Psoas muscle (tissue), 8 donors: ENCODE measurements around the gene PEX26. TPM values are rescaled to one million over a fixed set of nuclear protein-coding genes. Genes with fewer than 3 reads are reported as not detected.

Source experiments
- ATAC-seq, 4 donors: fragments of 200-7000 bp; cut with Tn5 transposase; one replicate each; pipeline ENCODE4 v1.9.1; 2020; ENCODE audit warnings: moderate library complexity in 3 of 4, mild to moderate bottlenecking in 2 of 4
- DNase-seq, 2 donors: peaks; one replicate each; pipeline ENCODE4 v3.0.0-alpha.2; 2020
- H3K27ac ChIP-seq: fragments of 200-600 bp; one replicate; pipeline ENCODE4 v1.8.0; 2022
- H3K27me3 ChIP-seq, 3 donors: fragments of 200-600 bp in 1 of 3; one replicate each; pipeline versions ENCODE4 v1.6.1 to v1.8.0; 2013 to 2022; ENCODE audit warnings: low read length in 2 of 3, mild to moderate bottlenecking in 2 of 3, moderate library complexity in 1 of 3; ENCODE audit not compliant: insufficient read depth in 3 of 3
- H3K36me3 ChIP-seq, 2 donors: fragments of 200-600 bp in 1 of 2; one replicate each; pipeline versions ENCODE4 v1.6.1 to v1.8.0; 2013 to 2022; ENCODE audit warnings: low read depth in 1 of 2, mild to moderate bottlenecking in 1 of 2, moderate library complexity in 1 of 2; ENCODE audit not compliant: insufficient read depth in 1 of 2
- H3K4me1 ChIP-seq: fragments of 200-600 bp; one replicate; pipeline ENCODE4 v1.8.0; 2022
- H3K4me3 ChIP-seq: fragments of 200-600 bp; one replicate; pipeline ENCODE4 v1.8.0; 2022; ENCODE audit warnings: mild to moderate bottlenecking
- H3K9me3 ChIP-seq: fragments of 200-600 bp; one replicate; pipeline ENCODE4 v1.8.0; 2022
- WGBS, 3 donors: extraction: QIAGEN DNeasy Blood & Tissue Kit; methylation state at CpG; one replicate each; pipeline versions ENCODE4 v1.1.6 to v1.1.7; 2013; 5-methylcytosine and 5-hydroxymethylcytosine counted together
- intact Hi-C, 2 donors: fragments of 100-400 bp; cut with DNase I; formaldehyde crosslinking; loops; one replicate each; pipeline versions ENCODE4 v1.11.0 to v1.14.2; 2022
- polyA plus RNA-seq, 3 donors: library from polyadenylated mRNA; stranded (reverse); fragments of 200-250 nt; gene quantifications; one replicate each; pipeline ENCODE4 v1.2.3, GENCODE V29; 2013
- total RNA-seq, 4 donors: library from RNA; stranded (reverse); fragmentation: NEBNext Ultra II Directional in 2 of 4; extraction: Animal tissue kit (Norgen Biotek cat#: 25700) in 2 of 4; gene quantifications; one replicate each; pipeline versions ENCODE4 v1.2.1 to v1.2.4, GENCODE V29; 2021 to 2023
- TF ChIP-seq, protein P1 (sequence below): fragments of 200-600 bp; IDR thresholded peaks from one replicate; pipeline ENCODE4 v1.8.0; 2022; ENCODE audit warnings: antibody characterized with exemption
- donor health status: healthy with polysubstance abuse.
- donor health status: DM: no; HTN: no; CAD: no; lungs with moderate emphysema.
- donor health status: Bipolar disorder and iron deficiency.
- donor health status: healthy.
- donor health status: DM: yes; HTN: yes; CAD: no.
- donor health status: DM: no; HTN: no; CAD: no.
- donor health status: DM: no; HTN: no; CAD: no.
- donor health status: DM: yes; HTN: yes; CAD: no.

The PEX26 gene
- total and polyA plus RNA-seq, 7 donors: 11.2 to 23.4 (median 18.8) TPM

GRCh38 chr22:18056161-18056666, 21.6 kb upstream of the PEX26 start:
- Histone ChIP-seq H3K4me1 (peaks cover 32% of the 10 kb centered on the region), H3K27ac (peak overlapping the region; percentile 84), H3K36me3 (no peaks in the 10 kb centered on the region), H3K9me3 (no peaks in the 10 kb centered on the region), H3K4me3 (peak overlapping the region; percentile 13), H3K27me3 (no peaks in the 10 kb centered on the region)
- TF ChIP-seq, protein P1, sequence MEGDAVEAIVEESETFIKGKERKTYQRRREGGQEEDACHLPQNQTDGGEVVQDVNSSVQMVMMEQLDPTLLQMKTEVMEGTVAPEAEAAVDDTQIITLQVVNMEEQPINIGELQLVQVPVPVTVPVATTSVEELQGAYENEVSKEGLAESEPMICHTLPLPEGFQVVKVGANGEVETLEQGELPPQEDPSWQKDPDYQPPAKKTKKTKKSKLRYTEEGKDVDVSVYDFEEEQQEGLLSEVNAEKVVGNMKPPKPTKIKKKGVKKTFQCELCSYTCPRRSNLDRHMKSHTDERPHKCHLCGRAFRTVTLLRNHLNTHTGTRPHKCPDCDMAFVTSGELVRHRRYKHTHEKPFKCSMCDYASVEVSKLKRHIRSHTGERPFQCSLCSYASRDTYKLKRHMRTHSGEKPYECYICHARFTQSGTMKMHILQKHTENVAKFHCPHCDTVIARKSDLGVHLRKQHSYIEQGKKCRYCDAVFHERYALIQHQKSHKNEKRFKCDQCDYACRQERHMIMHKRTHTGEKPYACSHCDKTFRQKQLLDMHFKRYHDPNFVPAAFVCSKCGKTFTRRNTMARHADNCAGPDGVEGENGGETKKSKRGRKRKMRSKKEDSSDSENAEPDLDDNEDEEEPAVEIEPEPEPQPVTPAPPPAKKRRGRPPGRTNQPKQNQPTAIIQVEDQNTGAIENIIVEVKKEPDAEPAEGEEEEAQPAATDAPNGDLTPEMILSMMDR: no peak
- intact Hi-C loops: loop anchor here in 1 of 2 donors (5.0 kb wide), 1 partner anchor 34 kb away; the partner anchor contains the start of gene MICAL3
- DNase-seq (peak in 1 of 2 donors; percentile 28), ATAC-seq (peak; percentile 76 to 90 (median 80))
- 27 to 35% (median 34%) methylated on average over 4 of the region's 4 CpGs for WGBS, 3 donors

GRCh38 chr22:18056807-18057474, 20.8 kb upstream of the PEX26 start:
- H3K4me1 ChIP-seq: peaks cover 32% of the 10 kb centered on the region
- no peak for DNase-seq
- intact Hi-C loops: loop anchor here in 1 of 2 donors (5.0 kb wide), 1 partner anchor 35 kb away; the partner anchor contains the start of gene MICAL3
- H3K36me3 ChIP-seq: no peaks in the 10 kb centered on the region
- TF ChIP-seq, protein P1: no peak
- peak overlapping the region; percentile 84 for H3K27ac ChIP-seq
- 69 to 78% (median 76%) methylated on average over 10 of the region's 10 CpGs for WGBS, 3 donors
- H3K27me3 ChIP-seq: no peaks in the 10 kb centered on the region
- no peaks in the 10 kb centered on the region for H3K9me3 ChIP-seq
- ATAC-seq: peak; percentile 18 to 62 (median 34)
- peak overlapping the region; percentile 13 for H3K4me3 ChIP-seq

DNA sequence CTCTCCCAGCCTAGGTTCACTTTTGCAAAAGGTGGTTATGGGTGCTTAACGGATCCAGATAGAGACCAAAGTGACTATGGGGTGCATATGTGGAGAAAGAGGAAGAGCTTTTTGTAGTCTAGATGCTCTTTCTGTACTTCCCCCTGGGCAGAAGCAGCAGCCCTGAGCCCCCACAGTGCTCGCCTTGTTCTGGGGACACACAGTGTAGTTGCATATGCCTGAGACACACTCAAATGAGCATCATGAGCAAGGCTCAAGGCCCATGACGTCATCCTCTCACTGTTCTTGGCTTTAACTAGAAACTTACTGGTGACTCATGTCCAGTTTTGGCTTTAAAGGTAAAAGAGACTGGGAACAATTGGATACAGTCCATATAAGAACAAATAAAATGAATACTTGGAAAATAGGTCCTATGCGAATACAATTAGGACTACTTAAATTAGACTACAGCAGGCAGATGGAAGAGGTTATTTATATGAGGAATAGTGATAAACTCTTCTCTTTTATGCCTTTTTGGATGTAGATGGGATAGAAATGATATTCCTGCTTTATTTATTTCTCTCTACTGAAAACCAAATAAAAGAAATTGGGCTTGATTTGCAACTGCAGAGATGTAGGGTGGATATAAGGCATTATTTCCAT, 20.1 kb upstream of the PEX26 start:
- WGBS, 3 donors: 56 to 71% (median 58%) methylated on average over 4 of the region's 4 CpGs
- TF ChIP-seq, protein P1: no peak
- DNase-seq: peak; percentile 71 to 80

GRCh38 chr22:18058371-18059093, 19.3 kb upstream of the PEX26 start:
- Histone ChIP-seq H3K9me3 (no peaks in the 10 kb centered on the region), H3K27ac (peak overlapping the region; percentile 84), H3K27me3 (no peaks in the 10 kb centered on the region), H3K36me3 (no peaks in the 10 kb centered on the region), H3K4me1 (peaks cover 32% of the 10 kb centered on the region), H3K4me3 (no peak overlapping the region)
- intact Hi-C loops: loop anchor here in 1 of 2 donors (5.0 kb wide), 1 partner anchor 36 kb away; the partner anchor contains the start of gene MICAL3
- no peak for ATAC-seq
- 75 to 85% (median 77%) methylated on average over 7 of the region's 7 CpGs for WGBS, 3 donors
- TF ChIP-seq, protein P1: no peak
- DNase-seq: no peak

More for the DNA sequence above, 20.1 kb upstream of the PEX26 start:
- Histone ChIP-seq H3K4me1 (peaks cover 32% of the 10 kb centered on the region), H3K36me3 (no peaks in the 10 kb centered on the region), H3K9me3 (no peaks in the 10 kb centered on the region), H3K4me3 (peak overlapping the region; percentile 13), H3K27me3 (no peaks in the 10 kb centered on the region), H3K27ac (peak overlapping the region; percentile 84)
- intact Hi-C loops: loop anchor here in 1 of 2 donors (5.0 kb wide), 1 partner anchor 35 kb away; the partner anchor contains the start of gene MICAL3
- ATAC-seq: peak; percentile 71 to 84 (median 76)
